Sigmoid colon (tissue), 4 donors: ENCODE measurements around the gene EHD3.

Source experiments
- EP300 ChIP-seq, 4 donors: sonication (generic); formaldehyde crosslinking; IDR thresholded peaks; one replicate each; pipeline ENCODE4 v1.6.1; 2017; ENCODE audit warnings: antibody characterized with exemption in 4 of 4
- POLR2A ChIP-seq, 2 donors: fragments of 450-650 bp; IDR thresholded peaks; one replicate each; pipeline ENCODE4 v1.6.1; 2016; ENCODE audit warnings: antibody characterized with exemption in 2 of 2, mild to moderate bottlenecking in 2 of 2, moderate library complexity in 2 of 2
- TF ChIP-seq, protein P1 (sequence below), 4 experiments: fragments of 450-650 bp in 3 of 4; fragments of 200-600 bp in 1 of 4; IDR thresholded peaks; one replicate each; pipeline ENCODE4 v1.5.1; 2016 to 2019; ENCODE audit warnings: antibody characterized with exemption in 4 of 4, mild to moderate bottlenecking in 3 of 4, moderate library complexity in 2 of 4

DNA sequence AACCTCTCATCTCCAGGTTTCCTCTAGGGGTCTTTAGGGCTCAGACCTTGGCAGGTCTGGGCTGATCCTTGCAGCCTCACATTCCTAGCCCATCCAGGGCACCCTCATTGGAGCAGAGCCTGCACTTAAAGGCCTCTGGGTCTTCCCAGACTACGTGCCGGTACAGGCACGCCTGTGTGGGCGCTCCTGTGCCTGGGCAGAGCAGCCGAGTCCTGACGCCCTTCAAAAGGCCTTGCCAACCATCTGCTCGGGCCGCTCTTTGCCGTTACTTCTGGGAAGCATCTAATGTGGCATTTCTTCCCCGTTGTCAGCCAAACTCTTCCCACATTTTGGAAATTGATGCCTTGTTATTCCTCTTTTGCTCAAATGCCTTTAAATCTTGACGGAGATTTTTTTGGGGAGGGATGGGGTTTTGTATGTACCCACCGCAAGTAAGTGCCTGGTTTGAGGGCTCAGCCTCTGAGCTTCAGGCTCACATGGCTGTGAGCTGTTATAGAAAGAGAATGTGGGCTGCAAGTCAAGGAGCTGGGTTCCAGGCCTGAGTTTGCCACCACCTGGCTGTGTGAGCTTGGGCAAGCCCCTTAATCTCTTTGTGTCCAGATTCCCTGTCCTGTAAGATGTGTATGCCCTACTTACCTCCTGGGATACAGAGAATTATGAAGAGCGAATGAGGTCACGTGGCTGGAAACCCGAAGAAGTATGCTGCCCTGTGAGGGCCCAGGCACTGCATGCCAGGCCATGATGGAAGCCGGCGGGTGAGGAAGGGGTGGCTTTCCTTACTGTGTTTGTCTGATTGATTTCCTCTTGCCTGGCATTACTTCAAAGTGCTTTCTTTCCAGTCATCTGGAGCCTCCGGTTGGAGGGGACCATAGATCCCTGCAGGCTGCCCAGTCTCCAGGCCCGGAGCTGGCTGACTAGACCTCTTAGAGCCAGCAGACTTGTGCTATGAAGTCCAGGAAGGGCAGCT, 20.6 kb downstream of the EHD3 start:
- TF ChIP-seq, protein P1, sequence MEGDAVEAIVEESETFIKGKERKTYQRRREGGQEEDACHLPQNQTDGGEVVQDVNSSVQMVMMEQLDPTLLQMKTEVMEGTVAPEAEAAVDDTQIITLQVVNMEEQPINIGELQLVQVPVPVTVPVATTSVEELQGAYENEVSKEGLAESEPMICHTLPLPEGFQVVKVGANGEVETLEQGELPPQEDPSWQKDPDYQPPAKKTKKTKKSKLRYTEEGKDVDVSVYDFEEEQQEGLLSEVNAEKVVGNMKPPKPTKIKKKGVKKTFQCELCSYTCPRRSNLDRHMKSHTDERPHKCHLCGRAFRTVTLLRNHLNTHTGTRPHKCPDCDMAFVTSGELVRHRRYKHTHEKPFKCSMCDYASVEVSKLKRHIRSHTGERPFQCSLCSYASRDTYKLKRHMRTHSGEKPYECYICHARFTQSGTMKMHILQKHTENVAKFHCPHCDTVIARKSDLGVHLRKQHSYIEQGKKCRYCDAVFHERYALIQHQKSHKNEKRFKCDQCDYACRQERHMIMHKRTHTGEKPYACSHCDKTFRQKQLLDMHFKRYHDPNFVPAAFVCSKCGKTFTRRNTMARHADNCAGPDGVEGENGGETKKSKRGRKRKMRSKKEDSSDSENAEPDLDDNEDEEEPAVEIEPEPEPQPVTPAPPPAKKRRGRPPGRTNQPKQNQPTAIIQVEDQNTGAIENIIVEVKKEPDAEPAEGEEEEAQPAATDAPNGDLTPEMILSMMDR (IDR thresholded peaks at IDR 0.05) = no peak
- TF ChIP-seq POLR2A (IDR thresholded peaks at IDR 0.05) (no peak), EP300 (IDR thresholded peaks at IDR 0.05) (no peak)
